RWPE1 (cell line): ENCODE measurements around the gene CCDC197.

ENCODE experiments used
- CTCF ChIA-PET: fragments of 350-600 bp; sonication (Branson Sonifier 250); formaldehyde crosslinking; extraction: SDS; loops from one replicate; lab custom pipeline; 2021; lab: Yijun Ruan, JAX
- POLR2A ChIA-PET: fragments of 400-600 bp; formaldehyde crosslinking; extraction: SDS; loops from one replicate; lab custom pipeline; 2020; ENCODE audit warnings: antibody characterized with exemption; ENCODE audit not compliant: low non-redundant PET; lab: Yijun Ruan, JAX
- DNase-seq: peaks from one replicate; pipeline ENCODE4 v3.0.0; 2012; ENCODE audit warnings: low spot score
- H3K27ac ChIP-seq: fragments of 450-650 bp; 2 replicates; pipeline ENCODE4 v1.5.1; 2017
- CTCF ChIP-seq: fragments of 450-650 bp; conservative IDR thresholded peaks from 2 replicates; pipeline ENCODE4 v1.5.1; 2017; ENCODE audit warnings: low read depth, mild to moderate bottlenecking

The CCDC197 gene

DNA sequence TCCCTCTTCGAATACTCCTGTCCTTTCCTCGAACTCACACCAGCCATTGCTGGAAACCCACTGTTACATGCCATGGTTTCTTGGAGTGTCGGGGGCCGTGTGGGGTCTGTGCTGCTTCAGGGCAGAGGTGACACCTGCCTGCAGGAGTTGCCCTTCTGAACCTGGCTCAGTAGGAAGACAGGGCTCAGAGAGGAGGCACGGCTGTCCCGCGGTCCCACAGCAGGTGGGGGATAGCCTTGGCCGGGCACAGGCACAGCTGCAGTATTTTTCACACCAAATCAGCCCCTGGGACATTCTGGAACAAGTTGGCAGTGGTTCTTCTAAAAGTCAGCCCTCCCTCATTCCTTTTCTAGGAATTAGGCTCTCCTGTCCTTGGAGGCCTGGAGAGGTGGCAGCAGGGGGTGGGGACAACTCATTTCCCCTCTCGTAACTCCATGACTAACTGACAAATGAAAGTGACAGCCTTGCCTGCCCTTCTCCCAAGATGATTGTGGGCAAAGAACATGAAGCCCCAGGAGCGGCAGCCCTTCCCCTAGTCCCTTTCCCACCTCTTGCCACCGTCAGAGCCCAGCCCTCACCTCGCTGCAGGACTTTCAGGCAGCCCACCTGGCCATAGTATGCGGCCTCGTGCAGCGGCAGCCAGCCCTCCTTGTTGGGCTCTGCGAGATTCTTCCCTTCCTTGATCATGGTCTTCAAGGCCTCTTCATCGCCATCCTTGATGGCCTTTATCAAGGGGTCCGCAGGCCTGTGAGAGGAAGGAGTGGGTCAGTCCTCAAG lies 43.2 kb upstream of the CCDC197 start:
- no peak overlapping the region for H3K27ac ChIP-seq
- TF ChIP-seq CTCF = no peak

GRCh38 chr14:93954516-93954830 lies 42.6 kb upstream of the CCDC197 start:
- no peak for DNase-seq
- ChIA-PET CTCF (no interaction called here), POLR2A (no interaction called here)
- TF ChIP-seq CTCF = no peak
- no peak overlapping the region for H3K27ac ChIP-seq

More for the DNA sequence above, 43.2 kb upstream of the CCDC197 start:
- ChIA-PET POLR2A (no interaction called here), CTCF (interaction anchor here (0.6 kb wide), 1 partner anchor 12 kb away, joined by 5 read pairs; no protein-coding TSS in a partner anchor)
- DNase-seq = no peak

GRCh38 chr14:93954900-93955849 lies 41.9 kb upstream of the CCDC197 start:
- ChIA-PET POLR2A (no interaction called here), CTCF (no interaction called here)
- TF ChIP-seq CTCF = no peak
- no peak overlapping the region for H3K27ac ChIP-seq
- DNase-seq = no peak

DNA sequence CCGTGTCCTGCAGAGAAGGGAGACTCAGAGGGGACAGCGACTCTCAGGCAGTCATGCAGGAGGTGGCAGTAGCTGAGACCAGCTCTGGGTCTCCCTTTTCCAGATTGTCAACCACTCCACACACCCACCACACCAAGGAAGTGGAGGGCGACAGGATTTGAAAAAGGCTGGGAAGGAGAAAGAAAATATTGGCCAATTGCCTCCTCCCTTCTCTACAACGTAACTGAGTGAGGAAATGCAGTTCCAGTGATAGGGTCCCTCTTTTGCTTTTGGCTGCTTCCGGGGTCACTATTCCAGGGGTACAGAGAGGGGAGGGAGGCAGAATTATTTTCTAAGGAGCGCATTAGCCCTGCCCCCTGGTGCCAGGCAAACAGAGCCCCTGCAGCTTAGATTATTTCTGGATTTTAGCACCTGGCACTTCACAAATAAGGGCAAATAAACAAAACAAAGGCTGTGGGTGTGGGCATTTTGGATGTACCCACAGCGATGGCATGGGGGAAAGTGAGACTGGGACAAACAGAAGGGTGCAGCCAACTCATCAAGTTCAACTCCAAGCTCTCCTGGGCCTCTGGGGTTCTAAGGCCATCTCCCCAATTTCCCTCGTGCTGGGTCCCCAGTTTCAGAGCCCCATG lies 41.1 kb upstream of the CCDC197 start:
- no peak for DNase-seq
- ChIA-PET CTCF (no interaction called here), POLR2A (no interaction called here)
- no peak for TF ChIP-seq CTCF
- no peak overlapping the region for H3K27ac ChIP-seq

- DNase-seq = no peak
- H3K27ac ChIP-seq = no peak overlapping the region
- no peak for TF ChIP-seq CTCF
- ChIA-PET POLR2A (no interaction called here), CTCF (interaction anchor here (0.6 kb wide), 1 partner anchor 123 kb away, joined by 3 read pairs; no protein-coding TSS in a partner anchor)
Observed at GRCh38 chr14:93956514-93957332, 40.4 kb upstream of the CCDC197 start.

- no peak for DNase-seq
- POLR2A ChIA-PET = no interaction called here
- CTCF ChIA-PET = interaction anchor here (0.6 kb wide), 1 partner anchor 122 kb away, joined by 3 read pairs; no protein-coding TSS in a partner anchor
- H3K27ac ChIP-seq = no peak overlapping the region
- no peak for TF ChIP-seq CTCF
Observed at GRCh38 chr14:93957333-93957710, 39.8 kb upstream of the CCDC197 start.
